Hepatocyte (in vitro differentiated cells): ENCODE measurements around the gene DES.

ENCODE experiments used
- EZH2 ChIP-seq: fragments of 200-600 bp; sonication (generic); IDR thresholded peaks from 2 replicates; pipeline ENCODE4 v1.6.1; 2016; ENCODE audit warnings: antibody characterized with exemption, mild to moderate bottlenecking, borderline replicate concordance
- EZH2phosphoT487 ChIP-seq: fragments of 200-600 bp; sonication (generic); IDR thresholded peaks from one replicate; pipeline ENCODE4 v1.6.1; 2018; ENCODE audit warnings: antibody characterized with exemption, mild to moderate bottlenecking, low read depth, moderate library complexity; ENCODE audit not compliant: unreplicated experiment, severe bottlenecking
- TF ChIP-seq, protein P1 (sequence below): fragments of 200-600 bp; sonication (generic); IDR thresholded peaks from 2 replicates; pipeline ENCODE4 v1.5.1; 2016; ENCODE audit warnings: antibody characterized with exemption, mild to moderate bottlenecking; ENCODE audit not compliant: poor library complexity

DNA sequence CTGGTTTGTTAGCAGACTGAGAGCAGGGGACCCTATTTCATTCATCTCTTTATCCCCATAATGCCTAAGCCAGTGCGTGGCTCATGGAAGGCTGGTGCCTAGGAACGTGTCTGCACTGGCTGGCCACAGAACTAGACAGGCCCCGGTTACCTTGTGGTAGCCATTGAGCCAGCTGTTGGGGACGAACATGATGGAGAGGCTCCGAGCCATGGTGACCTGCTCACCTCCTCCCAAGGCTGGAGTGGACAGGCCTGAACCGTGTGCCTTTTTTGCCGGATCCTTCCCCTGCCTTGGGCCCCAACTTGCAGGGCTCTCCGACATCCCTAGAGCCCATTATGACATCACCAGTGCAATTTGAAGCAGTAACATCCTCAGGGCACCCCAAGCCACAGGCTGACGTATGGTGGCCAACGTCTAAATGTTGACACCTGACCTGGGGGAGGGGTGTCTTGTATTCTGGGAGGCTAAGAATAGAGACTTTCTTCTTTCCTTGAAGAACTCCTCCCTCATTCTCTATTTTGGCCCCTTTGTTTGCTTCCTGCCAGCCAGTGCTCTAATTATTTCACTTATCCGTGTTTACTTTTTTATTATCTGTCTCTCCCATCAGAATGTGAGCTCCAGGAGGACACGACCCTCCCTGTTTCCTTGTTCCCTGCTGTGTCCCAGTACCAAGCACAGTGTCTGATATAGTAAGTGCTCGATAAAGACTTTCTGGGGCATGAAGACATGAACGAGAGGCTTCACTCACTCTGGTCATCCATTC lies 18.3 kb upstream of the DES start:
- TF ChIP-seq, protein P1, sequence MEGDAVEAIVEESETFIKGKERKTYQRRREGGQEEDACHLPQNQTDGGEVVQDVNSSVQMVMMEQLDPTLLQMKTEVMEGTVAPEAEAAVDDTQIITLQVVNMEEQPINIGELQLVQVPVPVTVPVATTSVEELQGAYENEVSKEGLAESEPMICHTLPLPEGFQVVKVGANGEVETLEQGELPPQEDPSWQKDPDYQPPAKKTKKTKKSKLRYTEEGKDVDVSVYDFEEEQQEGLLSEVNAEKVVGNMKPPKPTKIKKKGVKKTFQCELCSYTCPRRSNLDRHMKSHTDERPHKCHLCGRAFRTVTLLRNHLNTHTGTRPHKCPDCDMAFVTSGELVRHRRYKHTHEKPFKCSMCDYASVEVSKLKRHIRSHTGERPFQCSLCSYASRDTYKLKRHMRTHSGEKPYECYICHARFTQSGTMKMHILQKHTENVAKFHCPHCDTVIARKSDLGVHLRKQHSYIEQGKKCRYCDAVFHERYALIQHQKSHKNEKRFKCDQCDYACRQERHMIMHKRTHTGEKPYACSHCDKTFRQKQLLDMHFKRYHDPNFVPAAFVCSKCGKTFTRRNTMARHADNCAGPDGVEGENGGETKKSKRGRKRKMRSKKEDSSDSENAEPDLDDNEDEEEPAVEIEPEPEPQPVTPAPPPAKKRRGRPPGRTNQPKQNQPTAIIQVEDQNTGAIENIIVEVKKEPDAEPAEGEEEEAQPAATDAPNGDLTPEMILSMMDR = no peak
- TF ChIP-seq EZH2phosphoT487 (no peak), EZH2 (no peak)
